Thoracic aorta (tissue), 2 donors: ENCODE results near the gene ATOH7. TPM values are rescaled to one million over a fixed set of nuclear protein-coding genes. Genes with fewer than 3 reads are reported as not detected.
"Not testable (repeated sequence)": the region's sequence is repeated elsewhere in the genome, so short reads cannot be mapped to it uniquely, and the experiment has no call there.

Source experiments
- ATAC-seq: fragments of 150-250 bp; one replicate; pipeline ENCODE4 v1.8.0; 2017; ENCODE audit warnings: low read depth; ENCODE audit not compliant: insufficient number of reproducible peaks, low FRiP score
- DNase-seq: peaks from one replicate; pipeline ENCODE4 v3.0.0-alpha.2; 2020; ENCODE audit warnings: low spot score
- H3K27ac ChIP-seq, 2 donors: fragments of 200-600 bp; sonication (generic); 1 replicate in 1 of 2; 2 replicates in 1 of 2; pipeline ENCODE4 v1.5.1; 2016; ENCODE audit warnings: mild to moderate bottlenecking in 2 of 2, moderate library complexity in 2 of 2
- H3K27me3 ChIP-seq: fragments of 200-600 bp; sonication (generic); replicated peaks from 2 replicates; pipeline ENCODE4 v1.6.0; 2016; ENCODE audit warnings: mild to moderate bottlenecking; ENCODE audit not compliant: insufficient read depth
- H3K36me3 ChIP-seq: fragments of 200-600 bp; sonication (generic); one replicate; pipeline ENCODE4 v1.5.1; 2016
- H3K4me1 ChIP-seq, 2 donors: fragments of 200-600 bp; sonication (generic); 1 replicate in 1 of 2; 2 replicates in 1 of 2; pipeline versions ENCODE4 v1.5.1 to v1.6.0; 2016; ENCODE audit warnings: low read depth in 2 of 2, mild to moderate bottlenecking in 1 of 2; ENCODE audit not compliant: control insufficient read depth in 1 of 2
- H3K4me3 ChIP-seq: fragments of 200-600 bp; sonication (generic); 2 replicates; pipeline ENCODE4 v1.5.1; 2016; ENCODE audit warnings: mild to moderate bottlenecking
- H3K9me3 ChIP-seq: fragments of 200-600 bp; sonication (generic); 2 replicates; pipeline ENCODE4 v1.5.1; 2016
- CTCF ChIP-seq: fragments of 200-600 bp; sonication (generic); IDR thresholded peaks from one replicate; pipeline ENCODE4 v1.5.1; 2019; ENCODE audit warnings: antibody characterized with exemption
- total RNA-seq, 2 donors: library from RNA; depleted of rRNA; stranded (reverse); fragments of >200 nt; gene quantifications; one replicate each; pipeline versions ENCODE4 v1.1.0 to v1.2.3, GENCODE V29; 2016

ATOH7 gene
- total RNA-seq, 2 donors from 2014 or later = not detected

- no peaks in the 10 kb centered on the region for H3K9me3 ChIP-seq
- DNase-seq = no peak
- H3K27me3 ChIP-seq = no peaks in the 10 kb centered on the region
- H3K4me1 ChIP-seq = no peaks in the 10 kb centered on the region
- no peaks in the 10 kb centered on the region for H3K36me3 ChIP-seq
- no peak for TF ChIP-seq CTCF
- no peak for ATAC-seq
- no peak overlapping the region for H3K27ac ChIP-seq
- H3K4me3 ChIP-seq = no peak overlapping the region
Observed at GRCh38 chr10:68211669-68212068, 20.2 kb downstream of the ATOH7 start.

DNA sequence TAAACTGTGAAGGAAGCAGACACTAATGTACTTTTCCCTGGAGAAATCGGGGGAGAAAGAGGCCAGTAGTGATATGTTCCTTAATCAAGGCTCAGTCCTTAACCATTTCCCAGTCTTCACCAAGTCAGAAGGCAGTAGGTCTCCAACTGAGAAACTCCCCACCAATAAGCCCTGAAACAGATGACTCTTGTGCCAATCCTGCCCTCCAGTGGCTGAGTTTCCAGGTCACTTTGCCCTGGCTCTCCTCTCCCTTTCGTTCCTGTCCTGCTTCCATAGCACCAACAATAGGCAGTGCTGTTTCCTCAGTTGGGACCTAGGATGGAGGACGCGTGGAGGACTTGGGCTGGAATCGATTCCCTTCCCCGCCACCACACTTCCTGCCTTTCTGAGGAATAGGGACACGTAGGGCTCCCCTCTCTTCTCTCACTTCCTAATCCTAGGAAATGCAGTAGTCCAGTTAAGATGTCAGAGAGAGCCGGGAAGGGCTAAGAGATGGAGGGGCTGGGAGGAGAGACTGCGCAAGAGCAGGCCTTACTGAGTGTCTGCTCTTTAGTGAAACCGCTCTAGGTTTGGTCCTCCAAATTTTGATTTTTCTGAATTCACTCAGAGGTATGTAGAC, 23.4 kb downstream of the ATOH7 start:
- Histone ChIP-seq H3K27ac (no peak overlapping the region), H3K4me3 (no peak overlapping the region), H3K9me3 (no peaks in the 10 kb centered on the region), H3K36me3 (no peaks in the 10 kb centered on the region), H3K27me3 (no peaks in the 10 kb centered on the region), H3K4me1 (no peaks in the 10 kb centered on the region)
- TF ChIP-seq CTCF = no peak
- no peak for DNase-seq
- ATAC-seq = no peak

- no peak overlapping the region for H3K27ac ChIP-seq
- DNase-seq = no peak
- no peaks in the 10 kb centered on the region for H3K9me3 ChIP-seq
- no peaks in the 10 kb centered on the region for H3K4me1 ChIP-seq
- no peak for ATAC-seq
- no peaks in the 10 kb centered on the region for H3K27me3 ChIP-seq
- no peaks in the 10 kb centered on the region for H3K36me3 ChIP-seq
- no peak for TF ChIP-seq CTCF
- H3K4me3 ChIP-seq = no peak overlapping the region
Observed at GRCh38 chr10:68202960-68203353, 29.0 kb downstream of the ATOH7 start.

DNA sequence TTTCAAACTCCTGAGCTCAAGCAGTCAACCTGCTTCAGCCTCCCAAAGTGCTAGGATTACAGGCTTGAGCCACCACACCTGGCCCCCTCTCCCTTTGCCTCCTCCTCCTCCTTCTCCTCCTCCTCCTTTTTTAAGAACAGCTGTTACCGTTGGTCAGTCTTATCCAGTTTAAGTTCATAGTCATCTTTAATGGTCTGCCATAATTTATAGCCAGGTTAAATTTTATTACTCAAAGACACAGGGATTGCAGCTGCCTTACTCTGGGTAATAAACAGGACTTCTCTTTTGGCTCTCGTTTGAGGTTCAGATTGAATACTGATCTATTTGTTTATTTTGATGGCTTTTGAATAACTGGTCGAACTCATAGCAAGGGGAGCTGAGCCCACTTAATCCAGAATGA, 35.2 kb downstream of the ATOH7 start:
- DNase-seq (no peak), ATAC-seq (no peak)
- Histone ChIP-seq H3K9me3 (no peaks in the 10 kb centered on the region), H3K4me3 (no peak overlapping the region), H3K4me1 (no peaks in the 10 kb centered on the region), H3K27me3 (no peaks in the 10 kb centered on the region), H3K27ac (no peak overlapping the region), H3K36me3 (no peaks in the 10 kb centered on the region)
- TF ChIP-seq CTCF = no peak

GRCh38 chr10:68195776-68196175, 36.1 kb downstream of the ATOH7 start:
- not testable (repeated sequence) for ATAC-seq, H3K27ac ChIP-seq, H3K9me3 ChIP-seq, DNase-seq, H3K4me1 ChIP-seq, H3K27me3 ChIP-seq, H3K36me3 ChIP-seq, H3K4me3 ChIP-seq

GRCh38 chr10:68194290-68194689, 37.6 kb downstream of the ATOH7 start:
- H3K36me3 ChIP-seq = no peaks in the 10 kb centered on the region
- no peak overlapping the region for H3K27ac ChIP-seq
- no peaks in the 10 kb centered on the region for H3K9me3 ChIP-seq
- TF ChIP-seq CTCF = no peak
- DNase-seq (no peak), ATAC-seq (no peak)
- H3K4me3 ChIP-seq = no peak overlapping the region
- no peaks in the 10 kb centered on the region for H3K27me3 ChIP-seq
- H3K4me1 ChIP-seq = no peaks in the 10 kb centered on the region
